MM.1S (cell line): ENCODE results near the gene MAG.

Experiments used
- DNase-seq: peaks from one replicate; pipeline ENCODE4 v3.0.0-alpha.2; 2015
- H2AFZ ChIP-seq: fragments of 300-600 bp; sonication (generic); 2 replicates; pipeline ENCODE4 v1.6.0; 2016; ENCODE audit warnings: antibody characterized with exemption, low read length
- H3F3A ChIP-seq: fragments of 300-600 bp; sonication (generic); 2 replicates; pipeline ENCODE4 v1.6.1; 2016; ENCODE audit warnings: mild to moderate bottlenecking, antibody characterized with exemption, low read length, moderate library complexity, mixed read lengths; ENCODE audit not compliant: insufficient read depth
- H3K27ac ChIP-seq: fragments of 300-600 bp; sonication (generic); 2 replicates; pipeline ENCODE4 v1.5.1; 2016; ENCODE audit warnings: mild to moderate bottlenecking, low read length
- H3K27me3 ChIP-seq: fragments of 300-600 bp; sonication (generic); replicated peaks from 2 replicates; pipeline ENCODE4 v1.6.0; 2016; ENCODE audit warnings: low read length; ENCODE audit not compliant: insufficient read depth
- H3K36me3 ChIP-seq: fragments of 300-600 bp; sonication (generic); replicated peaks from 2 replicates; pipeline ENCODE4 v1.6.1; 2016; ENCODE audit warnings: mild to moderate bottlenecking, low read length, mixed read lengths; ENCODE audit not compliant: insufficient read depth
- H3K4me1 ChIP-seq: fragments of 300-600 bp; sonication (generic); 2 replicates; pipeline ENCODE4 v1.6.1; 2016; ENCODE audit warnings: low read length, mixed read lengths
- H3K4me2 ChIP-seq: fragments of 300-600 bp; sonication (generic); 2 replicates; pipeline ENCODE4 v1.6.0; 2016; ENCODE audit warnings: low read depth, low read length
- H3K4me3 ChIP-seq: fragments of 300-600 bp; sonication (generic); 2 replicates; pipeline ENCODE4 v1.5.1; 2016; ENCODE audit warnings: low read length, mixed read lengths
- H3K79me2 ChIP-seq: fragments of 300-600 bp; sonication (generic); 2 replicates; pipeline ENCODE4 v1.6.1; 2016; ENCODE audit warnings: mixed run types, low read length, mixed read lengths
- H3K9ac ChIP-seq: fragments of 300-600 bp; sonication (generic); 2 replicates; pipeline ENCODE4 v1.6.1; 2016; ENCODE audit warnings: low read length, mixed read lengths
- H3K9me2 ChIP-seq: fragments of 300-600 bp; sonication (generic); replicated peaks from 2 replicates; pipeline ENCODE4 v1.6.1; 2016; ENCODE audit warnings: mild to moderate bottlenecking, low read length, mixed read lengths; ENCODE audit not compliant: insufficient read depth
- H3K9me3 ChIP-seq: fragments of 300-600 bp; sonication (generic); replicated peaks from 2 replicates; pipeline ENCODE4 v1.6.1; 2016; ENCODE audit warnings: mild to moderate bottlenecking, low read length, mixed read lengths; ENCODE audit not compliant: insufficient read depth
- H4K20me1 ChIP-seq: fragments of 300-600 bp; sonication (generic); 2 replicates; pipeline ENCODE4 v1.6.1; 2016; ENCODE audit warnings: mild to moderate bottlenecking, low read length, moderate library complexity, mixed read lengths; ENCODE audit not compliant: insufficient read depth
- CTCF ChIP-seq: fragments of 300-600 bp; sonication (generic); IDR thresholded peaks from 2 replicates; pipeline ENCODE4 v1.5.1; 2016; ENCODE audit warnings: antibody characterized with exemption, low read length, mixed read lengths
- EZH2 ChIP-seq: fragments of 300-600 bp; sonication (generic); optimal IDR thresholded peaks from 2 replicates; pipeline ENCODE3; 2017; ENCODE audit warnings: low read depth, mild to moderate bottlenecking, antibody characterized with exemption, low read length, mixed read lengths
- EZH2phosphoT487 ChIP-seq: fragments of 300-600 bp; sonication (generic); IDR thresholded peaks from 2 replicates; pipeline ENCODE4 v1.6.1; 2018; ENCODE audit warnings: antibody characterized with exemption, low read length

The MAG gene

GRCh38 chr19:35353635-35354034 is 61.7 kb downstream of the MAG start:
- Histone ChIP-seq H3K27me3 (peaks cover 63% of the 10 kb centered on the region), H3K27ac (no peak overlapping the region), H4K20me1 (no peaks in the 10 kb centered on the region), H3K4me2 (no peak overlapping the region), H3K9me2 (no peaks in the 10 kb centered on the region), H3K9ac (no peak overlapping the region), H3K9me3 (no peaks in the 10 kb centered on the region), H3K4me1 (no peaks in the 10 kb centered on the region), H2AFZ (no peak overlapping the region), H3F3A (no peaks in the 10 kb centered on the region), H3K4me3 (no peak overlapping the region), H3K36me3 (no peaks in the 10 kb centered on the region), H3K79me2 (no peaks in the 10 kb centered on the region)
- TF ChIP-seq CTCF (no peak), EZH2phosphoT487 (no peak), EZH2 (no peak)
- DNase-seq, result no peak

- Histone ChIP-seq H3K9me3 (no peaks in the 10 kb centered on the region), H3K36me3 (no peaks in the 10 kb centered on the region), H3K9ac (no peak overlapping the region), H3K4me2 (no peak overlapping the region), H3K9me2 (no peaks in the 10 kb centered on the region), H3K4me1 (no peaks in the 10 kb centered on the region), H3K27me3 (peaks cover 50% of the 10 kb centered on the region), H3F3A (no peaks in the 10 kb centered on the region), H4K20me1 (no peaks in the 10 kb centered on the region), H3K27ac (no peak overlapping the region), H3K79me2 (no peaks in the 10 kb centered on the region), H2AFZ (no peak overlapping the region), H3K4me3 (no peak overlapping the region)
- TF ChIP-seq EZH2phosphoT487 (no peak), EZH2 (no peak), CTCF (no peak)
- DNase-seq, result no peak
Observed at GRCh38 chr19:35354898-35355297, 62.9 kb downstream of the MAG start.

GRCh38 chr19:35355791-35356460 is 64.0 kb downstream of the MAG start:
- Histone ChIP-seq H3K27ac (no peak overlapping the region), H4K20me1 (no peaks in the 10 kb centered on the region), H2AFZ (no peak overlapping the region), H3K79me2 (no peaks in the 10 kb centered on the region), H3K9ac (no peak overlapping the region), H3K9me3 (no peaks in the 10 kb centered on the region), H3F3A (no peaks in the 10 kb centered on the region), H3K9me2 (no peaks in the 10 kb centered on the region), H3K4me1 (no peaks in the 10 kb centered on the region), H3K4me2 (no peak overlapping the region), H3K27me3 (peaks cover 44% of the 10 kb centered on the region), H3K36me3 (no peaks in the 10 kb centered on the region), H3K4me3 (no peak overlapping the region)
- TF ChIP-seq CTCF (no peak), EZH2phosphoT487 (no peak), EZH2 (no peak)
- no peak for DNase-seq
